AG08395 (cell line): ENCODE measurements around the gene ZNF594.
A peak's percentile ranks its signal among the peaks of the same experiment; 100 is the strongest.
"Not testable (repeated sequence)": the region's sequence is repeated elsewhere in the genome, so short reads cannot be mapped to it uniquely, and the experiment has no call there.

Experiments used
- DNase-seq: peaks from one replicate; pipeline ENCODE4 v3.0.0; 2012; ENCODE audit warnings: mixed read lengths, low spot score

ZNF594 gene

DNA sequence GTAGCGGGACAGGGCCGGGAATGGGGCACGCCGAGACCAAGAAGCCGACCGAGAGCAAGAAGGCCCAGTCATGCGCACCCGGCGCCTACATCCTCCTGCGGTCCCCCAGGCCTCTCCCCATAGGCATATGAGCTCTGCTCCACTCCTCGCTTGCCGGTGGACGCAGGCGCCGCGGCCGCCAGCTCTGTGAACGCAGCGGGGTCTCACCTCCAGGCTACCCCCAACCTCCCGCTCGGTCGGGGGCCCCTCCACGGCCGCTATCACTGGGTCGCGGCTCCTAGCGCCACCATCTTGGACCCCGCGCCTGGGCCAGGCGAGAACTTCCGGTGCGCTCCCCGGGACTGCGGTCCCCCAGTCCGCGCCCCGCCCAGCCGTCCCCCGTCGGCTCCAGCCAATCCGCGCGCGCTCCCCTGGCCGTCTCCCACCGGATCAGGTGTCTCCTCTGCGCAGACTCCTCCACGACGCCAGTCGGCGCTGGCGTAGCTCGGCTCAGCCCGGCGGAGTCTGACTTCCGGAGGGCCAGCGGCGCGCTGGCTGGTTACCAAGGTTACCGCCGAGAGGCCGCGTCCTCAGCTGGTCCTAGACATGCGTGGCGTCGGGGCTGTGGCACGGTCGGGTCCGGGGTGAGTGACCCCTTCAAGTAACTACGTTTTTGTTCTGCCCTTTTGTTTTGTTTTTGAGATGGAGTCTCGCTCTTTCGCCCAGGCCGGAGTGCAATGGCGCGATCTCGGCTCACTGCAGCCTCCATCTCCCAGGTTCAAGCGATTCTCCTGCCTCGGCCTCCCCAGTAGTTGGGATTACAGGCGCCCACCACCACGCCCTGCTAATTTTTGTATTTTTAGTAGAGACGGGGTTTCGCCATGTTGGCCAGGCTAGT, at the start of gene ZNF594:
Gene ZNF594, minus strand, starts transcription at position 328 of the 877 bp plus-strand sequence. CDS start 7,612 bp downstream, outside the sequence.
- DNase-seq, result peak; percentile 99

DNA sequence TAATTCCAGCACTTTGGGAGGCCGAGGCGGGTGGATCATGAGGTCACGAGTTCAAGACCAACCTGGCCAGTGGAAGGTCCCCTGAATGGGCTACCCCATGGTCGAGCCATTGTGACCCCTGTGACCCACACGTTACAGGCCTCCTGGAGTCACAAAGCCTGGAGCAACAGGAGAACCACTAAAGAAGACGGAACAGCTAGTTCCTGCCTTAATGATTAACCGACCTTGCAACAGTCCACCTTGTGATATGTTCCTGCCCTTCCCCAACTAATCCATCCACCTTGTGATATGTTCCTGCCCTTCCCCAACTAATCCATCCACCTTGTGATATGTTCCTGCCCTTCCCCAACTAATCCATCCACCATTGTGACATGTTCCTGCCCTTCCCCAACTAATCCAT, 48.1 kb upstream of the ZNF594 start:
- DNase-seq, result not testable (repeated sequence)

DNA sequence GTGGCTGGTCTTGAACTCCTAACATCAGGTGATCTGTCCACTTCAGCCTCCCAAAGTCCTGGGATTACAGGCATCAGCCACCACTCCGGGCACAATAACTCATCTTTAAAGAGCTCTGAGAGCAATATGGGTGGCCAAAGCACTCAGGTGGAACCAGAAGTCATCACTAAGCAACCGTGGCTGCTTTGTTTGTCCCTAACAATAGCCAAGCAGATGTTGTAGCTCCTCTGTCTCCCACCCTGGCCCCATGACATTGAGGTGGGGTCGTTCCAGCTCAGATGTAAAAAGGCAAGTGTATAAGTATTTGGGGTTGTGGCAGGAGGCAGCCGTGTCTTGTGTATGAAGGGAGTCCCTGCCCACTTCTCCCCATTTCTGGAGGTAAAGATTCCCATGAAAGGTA, 46.7 kb upstream of the ZNF594 start:
- no peak for DNase-seq

DNA sequence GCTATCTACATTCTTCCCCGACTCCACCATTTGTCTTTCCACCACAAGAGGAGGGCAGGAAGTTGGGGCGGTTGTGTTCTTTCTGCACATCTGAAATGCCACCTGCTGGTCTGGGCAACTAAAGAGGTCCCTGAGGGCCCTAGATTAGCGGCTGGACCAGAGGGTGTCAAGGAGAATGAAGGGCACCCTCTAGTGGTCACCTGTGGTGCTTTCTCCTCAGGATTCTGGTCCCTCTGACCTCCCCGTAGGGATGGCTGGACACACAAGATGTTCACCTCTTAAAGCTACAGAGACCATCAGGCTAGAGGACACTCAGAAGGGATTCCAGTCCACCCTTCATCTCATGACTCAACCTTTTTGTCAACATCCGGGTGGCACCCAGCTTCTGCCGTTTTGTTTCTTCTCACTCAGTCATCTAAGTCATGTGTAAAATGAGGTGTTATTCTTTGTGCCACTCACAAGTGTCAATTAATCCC, 45.9 kb upstream of the ZNF594 start:
- DNase-seq, result peak; percentile 82

GRCh38 chr17:5236938-5237540, 45.4 kb upstream of the ZNF594 start:
- DNase-seq, result no peak

DNA sequence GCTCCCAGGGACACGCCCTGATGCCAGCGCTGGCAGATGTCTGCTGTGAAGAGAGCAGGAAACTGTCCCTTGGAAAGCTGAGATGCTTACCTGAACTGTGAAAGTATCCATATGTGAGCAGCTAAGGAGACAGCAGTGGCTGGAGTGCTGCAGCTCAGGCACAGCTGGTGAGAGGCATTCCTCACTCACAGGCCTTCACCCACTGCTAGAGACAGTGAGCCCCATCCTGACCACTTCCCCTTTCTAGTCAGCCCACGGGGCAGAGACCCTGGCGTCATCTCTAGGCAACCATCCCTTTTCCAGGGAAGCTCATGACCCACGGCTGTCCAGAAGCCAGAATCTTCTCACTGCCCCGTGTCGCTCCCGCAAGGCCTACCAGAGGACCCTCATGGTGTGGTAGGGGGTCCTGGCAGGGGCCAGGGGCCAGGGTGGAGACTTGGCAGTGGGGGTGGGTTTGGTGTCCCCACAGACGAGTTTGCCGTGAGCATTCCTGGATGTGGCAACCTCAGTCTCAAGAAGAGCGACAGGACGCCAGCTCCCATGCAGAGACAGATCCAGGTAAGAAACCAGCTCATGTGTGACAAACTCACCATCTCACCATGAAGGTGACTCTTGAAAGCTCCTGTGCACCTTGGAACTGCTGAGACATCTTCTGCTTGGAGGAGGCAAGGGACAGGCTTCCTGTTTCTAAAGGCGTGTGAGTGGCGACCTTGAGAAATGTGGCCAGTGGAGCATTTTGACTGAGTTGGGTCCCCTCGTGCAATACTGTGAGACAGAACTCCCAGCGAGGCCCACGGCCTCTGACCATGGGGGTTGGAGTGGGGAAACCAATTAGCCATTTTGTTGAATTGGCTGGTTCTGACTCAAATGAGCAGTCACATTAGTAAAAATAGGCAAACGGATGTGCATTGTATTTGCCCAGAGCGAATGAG, 43.2 kb upstream of the ZNF594 start, which contains the start of gene SCIMP:
Gene SCIMP, minus strand, starts transcription at position 216 of the 932 bp plus-strand sequence. Its CDS starts 105 bp downstream, at position 111.
- DNase-seq, result no peak

DNA sequence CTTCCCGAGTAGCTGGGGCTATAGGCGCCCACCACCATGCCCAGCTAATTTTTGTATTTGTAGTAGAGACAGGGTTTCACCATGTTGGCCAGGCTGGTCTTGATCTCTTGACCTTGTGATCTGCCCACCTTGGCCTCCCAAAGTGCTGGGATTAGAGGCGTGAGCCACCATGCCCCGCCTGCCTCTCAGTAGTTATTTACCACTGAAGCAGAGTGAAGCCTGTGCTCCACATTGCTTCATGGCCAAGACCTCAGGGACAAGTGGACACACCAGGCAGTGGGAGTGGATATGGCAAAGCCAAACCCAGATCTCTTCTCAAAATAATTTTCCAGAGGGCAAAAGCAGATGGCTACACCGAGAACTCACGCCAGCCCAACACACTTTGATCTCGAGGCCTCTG, 41.8 kb upstream of the ZNF594 start:
- not testable (repeated sequence) for DNase-seq

- no peak for DNase-seq
Measured at GRCh38 chr17:5226940-5227878, 35.5 kb upstream of the ZNF594 start.

GRCh38 chr17:5225668-5226457, 34.2 kb upstream of the ZNF594 start:
- DNase-seq, result no peak

- DNase-seq, result not testable (repeated sequence)
Measured at GRCh38 chr17:5221912-5222311, 30.2 kb upstream of the ZNF594 start.

DNA sequence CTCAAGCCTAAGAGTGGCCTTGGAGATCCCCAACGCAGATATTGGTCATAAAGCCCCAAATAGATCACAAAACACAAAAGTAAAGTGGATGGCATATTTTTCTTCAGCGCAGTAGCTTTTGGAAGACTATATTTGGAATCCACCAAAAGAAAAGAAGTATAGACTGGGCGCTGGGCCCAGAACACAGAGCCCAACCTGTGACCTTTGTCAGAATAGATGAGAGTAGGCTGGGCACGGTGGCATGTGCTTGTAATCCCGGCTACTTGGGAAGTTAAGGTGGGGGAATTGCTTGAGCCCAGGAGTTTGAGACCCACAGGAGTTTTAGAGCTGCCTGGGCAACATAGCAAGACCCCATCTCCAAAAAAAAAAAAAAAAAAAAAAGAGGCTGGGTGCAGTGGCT, 28.4 kb upstream of the ZNF594 start:
- DNase-seq, result no peak

DNA sequence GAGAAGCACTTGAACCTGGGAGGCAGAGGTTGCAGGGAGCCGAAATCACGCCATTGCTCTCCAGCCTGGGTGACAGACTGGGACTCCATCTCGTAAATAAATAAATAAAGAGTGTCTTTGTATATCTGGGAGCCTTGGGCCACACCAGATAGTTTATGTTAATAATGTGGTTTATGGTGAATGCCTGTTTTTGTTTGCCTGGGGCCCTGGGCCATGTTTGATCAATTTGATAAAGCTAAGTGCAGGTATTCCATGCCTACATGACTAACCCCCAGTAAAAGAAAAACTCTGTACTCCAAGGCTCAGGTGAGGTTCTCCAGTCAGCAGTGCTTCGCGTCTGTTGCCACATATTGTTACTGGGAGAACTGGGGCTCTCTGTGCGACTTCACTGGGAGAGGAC, 27.9 kb upstream of the ZNF594 start:
- DNase-seq, result no peak

GRCh38 chr17:5217562-5217961, 25.9 kb upstream of the ZNF594 start:
- not testable (repeated sequence) for DNase-seq

DNA sequence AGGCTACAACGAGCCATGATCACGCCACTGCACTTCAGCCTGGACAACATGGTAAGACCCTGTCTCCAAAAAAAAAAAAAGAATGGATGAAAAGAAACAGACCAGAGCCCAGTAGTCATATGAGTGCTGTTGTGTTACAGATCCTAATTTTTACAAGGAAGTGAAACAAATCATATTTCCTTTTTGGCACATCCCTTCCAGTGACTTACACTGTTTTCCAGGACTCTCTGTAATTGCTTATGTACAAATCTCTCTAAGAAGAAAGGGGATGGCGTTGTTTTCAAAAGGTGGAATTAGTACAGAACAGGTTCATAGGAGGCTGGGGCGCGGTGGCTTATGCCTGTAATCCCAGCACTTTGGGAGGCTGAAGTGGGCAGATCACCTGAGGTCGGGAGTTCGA, 19.8 kb upstream of the ZNF594 start:
- no peak for DNase-seq

DNA sequence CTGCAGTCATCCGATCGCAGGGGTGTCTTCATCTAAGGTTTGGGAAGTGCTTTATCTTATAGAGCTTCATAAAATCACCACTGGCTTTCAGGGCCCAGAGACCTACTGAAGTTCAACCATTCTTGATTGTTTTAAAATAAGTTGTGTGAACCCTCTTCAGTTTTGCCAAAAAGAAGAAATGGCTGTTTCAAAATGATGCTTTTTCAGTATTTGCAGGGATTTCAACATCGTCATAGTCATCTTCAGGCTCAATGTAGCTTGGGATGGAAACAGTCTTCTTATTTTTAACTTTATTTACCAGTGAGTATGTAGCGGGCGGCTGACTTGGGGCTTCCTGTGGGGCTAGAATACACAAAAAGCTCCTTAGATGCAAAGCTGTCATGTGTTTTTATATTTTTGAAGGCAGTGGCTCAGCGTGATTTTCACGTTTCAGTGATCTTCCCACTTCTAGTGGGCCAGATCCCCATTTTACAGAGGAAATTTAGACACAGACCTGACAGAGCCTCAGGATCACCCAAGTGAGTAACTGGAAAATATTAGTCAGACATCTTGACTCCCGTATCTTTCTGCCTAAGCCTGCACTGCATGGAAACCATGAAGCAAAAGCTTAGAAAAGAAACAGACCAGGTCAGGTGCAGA, 19.1 kb upstream of the ZNF594 start:
- no peak for DNase-seq

GRCh38 chr17:5210091-5210490, 18.4 kb upstream of the ZNF594 start:
- no peak for DNase-seq

DNA sequence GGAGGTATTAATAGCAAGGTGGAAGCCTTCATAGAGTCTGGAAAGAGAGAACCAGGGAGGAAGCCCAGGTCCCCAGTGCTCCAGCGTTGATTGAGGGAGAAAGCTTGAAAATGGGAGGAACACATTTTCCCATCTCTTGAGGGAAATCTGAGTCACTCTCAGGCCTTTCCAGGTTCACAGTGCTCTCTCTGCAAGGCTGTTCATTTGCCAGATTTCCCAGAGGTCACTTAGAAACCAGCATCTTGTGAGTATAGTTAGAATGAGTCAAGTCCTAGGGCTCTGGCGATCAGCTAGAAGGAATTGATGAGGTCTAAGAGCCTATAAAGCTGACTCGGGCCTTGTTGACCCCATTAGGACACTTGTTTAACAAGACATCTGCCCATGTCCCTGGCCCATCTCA, 17.7 kb upstream of the ZNF594 start:
- DNase-seq, result peak; percentile 49

DNA sequence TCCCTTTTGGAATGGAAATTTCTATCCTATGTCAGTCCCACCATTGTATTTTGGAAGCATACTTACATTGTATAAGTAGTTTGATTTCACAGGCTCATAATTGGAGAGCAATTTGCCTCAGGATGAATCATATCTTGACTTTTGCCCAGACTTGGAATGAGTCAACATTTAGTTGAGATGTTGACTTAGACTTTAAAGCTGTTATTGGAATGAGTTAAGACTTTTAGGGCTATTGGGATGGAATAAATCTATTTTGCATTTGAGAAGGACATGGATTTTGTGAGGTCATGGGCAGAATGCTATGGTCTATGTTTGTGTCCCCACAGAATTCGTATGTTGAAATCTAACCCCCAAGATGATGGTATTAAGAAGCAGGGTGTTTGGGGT, 12.2 kb upstream of the ZNF594 start:
- peak; percentile 60 for DNase-seq

DNA sequence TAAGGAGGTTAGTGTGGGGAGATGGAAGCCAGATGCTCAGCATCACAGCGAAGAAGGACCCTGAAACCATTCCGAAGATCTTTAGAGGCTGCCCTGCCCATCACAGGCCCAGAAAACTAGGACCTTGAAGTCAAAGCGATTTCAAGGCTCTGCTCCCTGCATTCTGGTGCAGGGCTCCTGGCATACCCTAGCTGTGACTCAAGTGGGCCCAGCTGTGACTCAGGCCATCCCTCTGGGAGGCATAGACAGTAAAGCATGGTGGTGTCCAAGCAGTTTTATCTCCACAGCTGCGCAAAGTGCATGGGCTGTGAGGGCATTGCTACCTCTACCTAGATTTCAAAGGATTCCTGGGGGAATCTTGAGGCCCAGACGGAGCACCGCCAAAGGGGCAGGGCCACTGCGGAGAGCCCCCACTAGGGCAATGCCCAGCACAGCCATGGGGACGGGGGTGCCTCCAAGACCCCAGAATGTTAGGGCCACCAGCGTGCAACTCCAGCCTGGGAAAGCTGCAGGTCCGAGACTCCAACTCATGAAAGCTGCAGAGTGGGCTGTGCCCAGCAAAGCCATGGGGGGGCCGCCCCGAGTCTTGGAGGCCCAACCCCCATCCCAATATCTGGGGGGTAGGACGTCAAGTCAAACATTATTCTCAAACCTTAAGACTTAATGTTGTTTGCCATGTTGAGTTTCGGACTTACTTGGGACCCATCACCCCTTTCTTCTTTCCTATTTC, 11.7 kb upstream of the ZNF594 start:
- DNase-seq, result peak; percentile 62
